Measurements from ENCODE around the gene PCDHGA4. TPM values are rescaled to one million over a fixed set of nuclear protein-coding genes. Genes with fewer than 3 reads are reported as not detected.

The PCDHGA4 gene
- total and polyA plus RNA-seq, 2 of the 8 experiments (the other 6 are each of a cell fraction or from before 2014, with no cell fraction given): 1.4 to 1.9 TPM

DNA sequence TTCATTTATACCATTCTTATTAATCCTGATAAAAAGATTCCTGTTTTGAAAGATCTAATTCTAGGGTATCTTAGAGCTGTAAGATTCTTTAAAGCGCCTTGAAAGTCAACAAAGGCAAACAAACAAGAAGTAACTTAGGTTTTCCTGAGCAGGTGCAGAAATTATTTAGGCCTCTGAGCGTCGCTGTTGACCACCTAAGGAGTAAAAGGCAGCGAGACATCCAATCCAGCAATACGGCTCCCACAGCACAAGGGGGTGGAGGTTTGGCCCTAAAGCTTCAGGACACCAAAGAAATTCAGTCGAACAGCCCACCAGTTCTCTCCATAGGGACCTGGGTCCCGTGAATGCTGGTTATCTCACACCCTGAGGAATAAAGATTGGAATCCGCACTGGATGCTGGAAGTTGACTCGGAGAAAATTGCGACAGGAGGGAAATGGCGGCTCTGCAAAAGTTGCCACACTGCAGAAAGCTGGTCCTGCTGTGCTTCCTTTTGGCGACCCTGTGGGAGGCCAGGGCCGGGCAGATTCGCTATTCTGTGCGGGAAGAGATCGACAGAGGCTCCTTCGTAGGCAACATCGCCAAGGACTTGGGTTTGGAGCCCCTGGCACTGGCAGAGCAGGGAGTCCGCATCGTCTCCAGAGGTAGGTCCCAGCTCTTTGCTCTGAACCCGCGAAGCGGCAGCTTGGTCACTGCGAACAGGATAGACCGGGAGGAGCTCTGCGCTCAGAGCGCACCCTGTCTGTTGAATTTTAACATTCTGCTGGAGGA is 16.1 kb upstream of the PCDHGA4 start, which contains the start of gene PCDHGA2 (continued):
- TF ChIP-seq, protein P1, sequence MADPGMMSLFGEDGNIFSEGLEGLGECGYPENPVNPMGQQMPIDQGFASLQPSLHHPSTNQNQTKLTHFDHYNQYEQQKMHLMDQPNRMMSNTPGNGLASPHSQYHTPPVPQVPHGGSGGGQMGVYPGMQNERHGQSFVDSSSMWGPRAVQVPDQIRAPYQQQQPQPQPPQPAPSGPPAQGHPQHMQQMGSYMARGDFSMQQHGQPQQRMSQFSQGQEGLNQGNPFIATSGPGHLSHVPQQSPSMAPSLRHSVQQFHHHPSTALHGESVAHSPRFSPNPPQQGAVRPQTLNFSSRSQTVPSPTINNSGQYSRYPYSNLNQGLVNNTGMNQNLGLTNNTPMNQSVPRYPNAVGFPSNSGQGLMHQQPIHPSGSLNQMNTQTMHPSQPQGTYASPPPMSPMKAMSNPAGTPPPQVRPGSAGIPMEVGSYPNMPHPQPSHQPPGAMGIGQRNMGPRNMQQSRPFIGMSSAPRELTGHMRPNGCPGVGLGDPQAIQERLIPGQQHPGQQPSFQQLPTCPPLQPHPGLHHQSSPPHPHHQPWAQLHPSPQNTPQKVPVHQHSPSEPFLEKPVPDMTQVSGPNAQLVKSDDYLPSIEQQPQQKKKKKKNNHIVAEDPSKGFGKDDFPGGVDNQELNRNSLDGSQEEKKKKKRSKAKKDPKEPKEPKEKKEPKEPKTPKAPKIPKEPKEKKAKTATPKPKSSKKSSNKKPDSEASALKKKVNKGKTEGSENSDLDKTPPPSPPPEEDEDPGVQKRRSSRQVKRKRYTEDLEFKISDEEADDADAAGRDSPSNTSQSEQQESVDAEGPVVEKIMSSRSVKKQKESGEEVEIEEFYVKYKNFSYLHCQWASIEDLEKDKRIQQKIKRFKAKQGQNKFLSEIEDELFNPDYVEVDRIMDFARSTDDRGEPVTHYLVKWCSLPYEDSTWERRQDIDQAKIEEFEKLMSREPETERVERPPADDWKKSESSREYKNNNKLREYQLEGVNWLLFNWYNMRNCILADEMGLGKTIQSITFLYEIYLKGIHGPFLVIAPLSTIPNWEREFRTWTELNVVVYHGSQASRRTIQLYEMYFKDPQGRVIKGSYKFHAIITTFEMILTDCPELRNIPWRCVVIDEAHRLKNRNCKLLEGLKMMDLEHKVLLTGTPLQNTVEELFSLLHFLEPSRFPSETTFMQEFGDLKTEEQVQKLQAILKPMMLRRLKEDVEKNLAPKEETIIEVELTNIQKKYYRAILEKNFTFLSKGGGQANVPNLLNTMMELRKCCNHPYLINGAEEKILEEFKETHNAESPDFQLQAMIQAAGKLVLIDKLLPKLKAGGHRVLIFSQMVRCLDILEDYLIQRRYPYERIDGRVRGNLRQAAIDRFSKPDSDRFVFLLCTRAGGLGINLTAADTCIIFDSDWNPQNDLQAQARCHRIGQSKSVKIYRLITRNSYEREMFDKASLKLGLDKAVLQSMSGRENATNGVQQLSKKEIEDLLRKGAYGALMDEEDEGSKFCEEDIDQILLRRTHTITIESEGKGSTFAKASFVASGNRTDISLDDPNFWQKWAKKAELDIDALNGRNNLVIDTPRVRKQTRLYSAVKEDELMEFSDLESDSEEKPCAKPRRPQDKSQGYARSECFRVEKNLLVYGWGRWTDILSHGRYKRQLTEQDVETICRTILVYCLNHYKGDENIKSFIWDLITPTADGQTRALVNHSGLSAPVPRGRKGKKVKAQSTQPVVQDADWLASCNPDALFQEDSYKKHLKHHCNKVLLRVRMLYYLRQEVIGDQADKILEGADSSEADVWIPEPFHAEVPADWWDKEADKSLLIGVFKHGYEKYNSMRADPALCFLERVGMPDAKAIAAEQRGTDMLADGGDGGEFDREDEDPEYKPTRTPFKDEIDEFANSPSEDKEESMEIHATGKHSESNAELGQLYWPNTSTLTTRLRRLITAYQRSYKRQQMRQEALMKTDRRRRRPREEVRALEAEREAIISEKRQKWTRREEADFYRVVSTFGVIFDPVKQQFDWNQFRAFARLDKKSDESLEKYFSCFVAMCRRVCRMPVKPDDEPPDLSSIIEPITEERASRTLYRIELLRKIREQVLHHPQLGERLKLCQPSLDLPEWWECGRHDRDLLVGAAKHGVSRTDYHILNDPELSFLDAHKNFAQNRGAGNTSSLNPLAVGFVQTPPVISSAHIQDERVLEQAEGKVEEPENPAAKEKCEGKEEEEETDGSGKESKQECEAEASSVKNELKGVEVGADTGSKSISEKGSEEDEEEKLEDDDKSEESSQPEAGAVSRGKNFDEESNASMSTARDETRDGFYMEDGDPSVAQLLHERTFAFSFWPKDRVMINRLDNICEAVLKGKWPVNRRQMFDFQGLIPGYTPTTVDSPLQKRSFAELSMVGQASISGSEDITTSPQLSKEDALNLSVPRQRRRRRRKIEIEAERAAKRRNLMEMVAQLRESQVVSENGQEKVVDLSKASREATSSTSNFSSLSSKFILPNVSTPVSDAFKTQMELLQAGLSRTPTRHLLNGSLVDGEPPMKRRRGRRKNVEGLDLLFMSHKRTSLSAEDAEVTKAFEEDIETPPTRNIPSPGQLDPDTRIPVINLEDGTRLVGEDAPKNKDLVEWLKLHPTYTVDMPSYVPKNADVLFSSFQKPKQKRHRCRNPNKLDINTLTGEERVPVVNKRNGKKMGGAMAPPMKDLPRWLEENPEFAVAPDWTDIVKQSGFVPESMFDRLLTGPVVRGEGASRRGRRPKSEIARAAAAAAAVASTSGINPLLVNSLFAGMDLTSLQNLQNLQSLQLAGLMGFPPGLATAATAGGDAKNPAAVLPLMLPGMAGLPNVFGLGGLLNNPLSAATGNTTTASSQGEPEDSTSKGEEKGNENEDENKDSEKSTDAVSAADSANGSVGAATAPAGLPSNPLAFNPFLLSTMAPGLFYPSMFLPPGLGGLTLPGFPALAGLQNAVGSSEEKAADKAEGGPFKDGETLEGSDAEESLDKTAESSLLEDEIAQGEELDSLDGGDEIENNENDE (IDR thresholded peaks at IDR 0.05; ENCODE audit: insufficient replicate concordance, low read length): no peak
- TF ChIP-seq SP2 (IDR thresholded peaks at IDR 0.05; ENCODE audit: low read length): no peak
- no peak for TF ChIP-seq TCF12 (IDR thresholded peaks at IDR 0.05; ENCODE audit: low read depth, low read length)
- TF ChIP-seq RXRA (IDR thresholded peaks at IDR 0.05; ENCODE audit: insufficient read depth, low read depth, low read length): no peak
- no peak for TF ChIP-seq JUN (IDR thresholded peaks at IDR 0.05; ENCODE audit: low read depth, low read length)
- no peak for TF ChIP-seq HDAC2 (IDR thresholded peaks at IDR 0.05; ENCODE audit: borderline replicate concordance in 1 of 2, low read depth in 2 of 2, low read length in 2 of 2)
- TF ChIP-seq MAFK (IDR thresholded peaks at IDR 0.05; ENCODE audit: low read depth, low read length): no peak
- TF ChIP-seq FOSL1 (IDR thresholded peaks at IDR 0.05; ENCODE audit: insufficient read depth, low read depth, low read length): no peak
- peak; percentile 58 to 65 for TF ChIP-seq RAD21 (IDR thresholded peaks at IDR 0.05 in 1 of 2, conservative IDR thresholded peaks at IDR 0.05 in 1 of 2; ENCODE audit: low read depth in 2 of 2, low read length in 2 of 2)
- no peak for TF ChIP-seq BRCA1 (IDR thresholded peaks at IDR 0.05; ENCODE audit: low read depth, low read length)

All from H1 (cell line).